GM23248 (cell line): ENCODE results near the gene EFCAB6.

Source experiments
- EZH2 ChIP-seq: fragments of 200-600 bp; sonication (generic); IDR thresholded peaks from 2 replicates; pipeline ENCODE4 v1.6.1; 2018; ENCODE audit warnings: antibody characterized with exemption, mild to moderate bottlenecking; ENCODE audit not compliant: insufficient read depth, poor library complexity, severe bottlenecking
- EZH2phosphoT487 ChIP-seq: fragments of 200-600 bp; sonication (generic); IDR thresholded peaks from 2 replicates; pipeline ENCODE4 v1.6.1; 2018; ENCODE audit warnings: antibody characterized with exemption, moderate library complexity, mild to moderate bottlenecking, low read depth; ENCODE audit not compliant: insufficient read depth

DNA sequence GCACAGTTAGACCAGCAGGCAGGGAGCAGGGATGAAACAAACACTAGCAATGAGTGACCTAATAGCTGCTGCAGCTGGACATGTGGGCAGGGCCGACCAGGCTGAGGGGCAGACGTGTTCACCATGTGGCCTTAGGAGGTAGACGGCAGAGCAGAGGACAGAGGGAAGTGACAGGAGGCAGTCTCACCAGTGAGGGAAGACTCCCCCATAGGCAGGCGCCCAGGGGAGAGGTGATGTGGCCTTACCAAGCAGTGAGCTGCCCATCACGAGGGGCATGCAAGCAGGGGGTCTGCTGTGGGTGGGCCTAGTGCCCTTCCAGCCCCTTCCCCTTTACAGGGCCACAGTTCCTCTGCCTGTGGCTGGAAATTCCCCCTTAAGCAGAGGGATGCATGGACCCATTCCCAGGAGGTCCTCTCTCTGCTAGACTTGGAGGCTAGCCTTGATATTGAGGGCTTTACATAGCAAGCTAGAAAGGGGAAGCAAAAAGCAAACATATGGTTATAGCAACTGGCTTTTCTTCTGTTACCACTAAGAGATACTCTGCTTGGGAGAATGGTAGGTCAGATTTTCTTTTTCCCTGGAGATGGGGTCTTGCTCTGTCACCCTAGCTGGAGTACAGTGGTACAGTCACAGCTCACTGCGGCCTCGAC, 332.7 kb downstream of the EFCAB6 start:
- no peak for TF ChIP-seq EZH2
- TF ChIP-seq EZH2phosphoT487, result no peak
